HepG2 (cell line): Measurements from ENCODE around the gene ACSM5. TPM values are rescaled to one million over a fixed set of nuclear protein-coding genes. Genes with fewer than 3 reads are reported as not detected.

Source experiments
- ATAC-seq: fragments of 200-7000 bp; cut with Tn5 transposase; 3 replicates; pipeline ENCODE4 v1.9.1; 2020; ENCODE audit warnings: mild to moderate bottlenecking, moderate library complexity
- BruUV-seq: library from RNA; stranded (reverse); fragments of 400-500 nt; replicated peaks from 2 replicates; lab custom pipeline; 2021; lab: Mats Ljungman, UMichigan
- CTCF ChIA-PET: fragments of 300-600 bp; formaldehyde crosslinking; extraction: SDS; loops from one replicate; lab custom pipeline; 2021; ENCODE audit warnings: low total read pairs, inconsistent platforms, low intra/inter-chr PET ratio; lab: Yijun Ruan, JAX
- POLR2A ChIA-PET: fragments of 350-600 bp; sonication (Branson Sonifier 250); formaldehyde crosslinking; loops from one replicate; lab custom pipeline; 2020; ENCODE audit warnings: antibody characterized with exemption, inconsistent platforms; lab: Yijun Ruan, JAX
- DNase-seq: peaks from one replicate; pipeline ENCODE4 v3.0.0-alpha.2; 2015; ENCODE audit warnings: low spot score
- FAIRE-seq: peaks from 3 replicates; lab custom pipeline; 2011; peaks lifted over from hg19 to GRCh38; lab: Jason Lieb, UNC
- H2AFZ ChIP-seq: one replicate; pipeline ENCODE4 v1.6.1; 2011; ENCODE audit warnings: low read length, inconsistent platforms
- H3K27ac ChIP-seq: fragments of 300-600 bp; 3 replicates; pipeline ENCODE4 v1.8.0; 2011; ENCODE audit warnings: mixed run types, mild to moderate bottlenecking, mixed read lengths, low read length, inconsistent platforms; ENCODE audit not compliant: insufficient read depth; ENCODE audit errors: extremely low read length
- H3K27me3 ChIP-seq, 2 experiments: fragments of 200-600 bp in 1 of 2; 2 replicates in 1 of 2; 3 replicates in 1 of 2; pipeline versions ENCODE4 v1.6.0 to v1.8.0; 2011; ENCODE audit warnings: low read length in 2 of 2, mild to moderate bottlenecking in 2 of 2, moderate library complexity in 2 of 2, inconsistent platforms in 1 of 2; ENCODE audit not compliant: insufficient read depth in 2 of 2, control insufficient read depth in 1 of 2
- H3K36me3 ChIP-seq, 2 experiments: fragments of 200-600 bp in 1 of 2; replicated peaks in 1 of 2; 2 replicates in 1 of 2; 3 replicates in 1 of 2; pipeline versions ENCODE4 v1.5.1 to v1.8.0; 2011; ENCODE audit warnings: low read length in 2 of 2, inconsistent platforms in 1 of 2; ENCODE audit not compliant: insufficient read depth in 2 of 2, control insufficient read depth in 1 of 2
- H3K4me1 ChIP-seq: 2 replicates; pipeline ENCODE4 v1.5.1; 2012; ENCODE audit warnings: low read length, inconsistent platforms; ENCODE audit not compliant: insufficient read depth
- H3K4me2 ChIP-seq: 2 replicates; pipeline ENCODE4 v1.6.0; 2011; ENCODE audit warnings: low read depth, low read length, inconsistent platforms
- H3K4me3 ChIP-seq, 3 experiments: fragments of 200-600 bp in 1 of 3; sonication (generic), shearing (Covaris generic) in 1 of 3; replicated peaks in 1 of 3; 2 replicates each; pipeline ENCODE4 v1.5.1; 2011 to 2016; ENCODE audit warnings: low read length in 3 of 3, inconsistent platforms in 2 of 3, low read depth in 2 of 3, mild to moderate bottlenecking in 2 of 3, control low read depth in 1 of 3, mixed read lengths in 1 of 3; ENCODE audit not compliant: insufficient read depth in 1 of 3
- H3K79me2 ChIP-seq: one replicate; pipeline ENCODE4 v1.6.1; 2011; ENCODE audit warnings: low read length, inconsistent platforms; ENCODE audit not compliant: insufficient read depth
- H3K9ac ChIP-seq: 2 replicates; pipeline ENCODE4 v1.6.0; 2011; ENCODE audit warnings: mild to moderate bottlenecking, low read depth, low read length, inconsistent platforms; ENCODE audit not compliant: insufficient read depth
- H3K9me3 ChIP-seq: 2 replicates; pipeline ENCODE4 v1.5.1; 2012; ENCODE audit warnings: mild to moderate bottlenecking, low read length
- H4K20me1 ChIP-seq: 2 replicates; pipeline ENCODE4 v1.6.0; 2011; ENCODE audit warnings: inconsistent platforms, mild to moderate bottlenecking, low read length, moderate library complexity; ENCODE audit not compliant: insufficient read depth
- HCFC1 ChIP-seq: fragments of 150-350 bp; IDR thresholded peaks from 2 replicates; pipeline ENCODE4 v1.6.1; 2014; ENCODE audit warnings: low read depth, low read length
- HNRNPH1 ChIP-seq: fragments of 200-400 bp; formaldehyde crosslinking; optimal IDR thresholded peaks from 2 replicates; pipeline ENCODE3; 2017; ENCODE audit warnings: mild to moderate bottlenecking, low read depth, low read length
- NR2F6 ChIP-seq, 2 experiments: IDR thresholded peaks; 2 replicates each; pipeline ENCODE4 v1.6.1; 2016; ENCODE audit warnings: antibody characterized with exemption in 1 of 2, mild to moderate bottlenecking in 1 of 2
- PPARG ChIP-seq: conservative IDR thresholded peaks from 2 replicates; pipeline ENCODE4 v1.6.1; 2016; ENCODE audit warnings: missing biosample characterization, missing genetic modification reagents
- RBAK ChIP-seq: sonication (generic); formaldehyde crosslinking; IDR thresholded peaks from 2 replicates; pipeline ENCODE4 v1.5.1; 2020; ENCODE audit warnings: mild to moderate bottlenecking, missing genetic modification reagents
- TBX3 ChIP-seq: fragments of 450-650 bp; IDR thresholded peaks from 2 replicates; pipeline ENCODE4 v1.6.1; 2017; ENCODE audit warnings: antibody characterized with exemption, mild to moderate bottlenecking, inconsistent platforms, borderline replicate concordance
- ZBTB14 ChIP-seq: sonication (generic); formaldehyde crosslinking; IDR thresholded peaks from 2 replicates; pipeline ENCODE4 v1.4.0; 2020; ENCODE audit warnings: missing genetic modification reagents
- ZC3H4 ChIP-seq: sonication (generic); formaldehyde crosslinking; IDR thresholded peaks from 2 replicates; pipeline ENCODE4 v1.4.0; 2020; ENCODE audit warnings: missing genetic modification reagents, borderline replicate concordance
- ZFP36L1 ChIP-seq: sonication (generic); formaldehyde crosslinking; IDR thresholded peaks from 2 replicates; pipeline ENCODE4 v1.8.0; 2022; ENCODE audit warnings: mild to moderate bottlenecking, missing genetic modification reagents, moderate library complexity
- ZFP62 ChIP-seq: sonication (generic); formaldehyde crosslinking; IDR thresholded peaks from 2 replicates; pipeline ENCODE4 v1.4.0; 2020; ENCODE audit warnings: missing genetic modification reagents
- ZNF142 ChIP-seq: sonication (generic); formaldehyde crosslinking; IDR thresholded peaks from 2 replicates; pipeline ENCODE4 v1.4.0; 2020; ENCODE audit warnings: missing genetic modification reagents
- ZNF235 ChIP-seq: sonication (generic); formaldehyde crosslinking; IDR thresholded peaks from 2 replicates; pipeline ENCODE4 v1.8.1; 2023; ENCODE audit warnings: mild to moderate bottlenecking, missing genetic modification reagents, borderline replicate concordance
- ZNF30 ChIP-seq: sonication (generic); formaldehyde crosslinking; IDR thresholded peaks from 2 replicates; pipeline ENCODE4 v1.5.0; 2020; ENCODE audit warnings: mild to moderate bottlenecking, missing genetic modification reagents
- WGBS: methylation state at CpG from one replicate; pipeline ENCODE4 v1.1.6; 2017; ENCODE audit warnings: low lambda C conversion rate; 5-methylcytosine and 5-hydroxymethylcytosine counted together
- in situ Hi-C: cut with HindIII; loops from 2 replicates; pipeline ENCODE4 v1.10.0; 2017; ENCODE audit warnings: low pct_unique_long_range_greater_than_20kb; ENCODE audit not compliant: extremely low pct_ligation_motif_present
- intact Hi-C: fragments of 100-400 bp; cut with micrococcal nuclease; formaldehyde crosslinking; loops from one replicate; pipeline ENCODE4 v1.10.0; 2022; ENCODE audit not compliant: unreplicated experiment
- polyA plus RNA-seq, 8 experiments: library from polyadenylated mRNA; depleted of rRNA in 3 of 8; stranded (reverse) in 7 of 8; unstranded in 1 of 8; fragments of >200 nt; fragmentation: Illumina TruSeq in 4 of 8; extraction: Trizol in 4 of 8; gene quantifications; 2 replicates each; pipeline versions ENCODE4 v1.2.1 to v1.2.3, GENCODE V29; 2011 to 2016; ENCODE audit warnings: low read depth in 4 of 8, missing spikeins in 1 of 8, mixed read lengths in 1 of 8; ENCODE audit not compliant: insufficient read depth in 1 of 8
- total RNA-seq, 5 experiments: library from RNA; depleted of rRNA; stranded (reverse); fragments of >200 nt; fragmentation: Illumina TruSeq; extraction: Trizol; gene quantifications; 2 replicates each; pipeline ENCODE4 v1.2.3, GENCODE V29; 2016; ENCODE audit warnings: low read depth in 1 of 5
- TF ChIP-seq, protein P1 (sequence below): IDR thresholded peaks from 2 replicates; pipeline ENCODE4 v1.6.1; 2012; ENCODE audit warnings: low read length, improper control_type of control experiment
- TF ChIP-seq, protein P2 (sequence below): sonication (generic); IDR thresholded peaks from 2 replicates; pipeline ENCODE4 v1.6.1; 2016; ENCODE audit warnings: low read depth, borderline replicate concordance

The ACSM5 gene
- total and polyA plus RNA-seq, 2 of the 13 experiments (the other 11 are each of a cell fraction or from before 2014, with no cell fraction given), result 9.1 to 15.0 TPM

DNA sequence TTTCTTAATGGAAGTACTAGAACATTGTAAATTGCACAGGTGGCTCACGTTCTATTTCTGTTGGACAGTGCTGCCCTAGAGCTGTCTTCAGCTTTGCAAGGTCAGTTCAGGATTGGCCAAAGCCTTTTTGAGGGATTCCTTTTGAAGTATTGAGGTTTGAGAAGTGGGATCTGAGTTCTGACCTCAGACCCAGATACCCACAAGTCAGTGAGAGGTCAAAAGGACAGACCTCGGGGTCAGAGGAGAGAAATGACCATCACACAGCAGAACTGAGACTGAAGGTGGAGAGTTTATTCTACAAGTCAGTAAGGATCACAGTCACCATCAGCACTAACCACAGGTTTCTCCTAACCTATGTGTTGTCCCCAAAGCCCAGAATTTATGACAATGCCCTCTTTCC lies 1.7 kb downstream of the ACSM5 start:
- in situ Hi-C loops (no loop called here), intact Hi-C loops (no loop called here)
- 81% methylated on average over 2 of the region's 2 CpGs for WGBS
- Histone ChIP-seq H3K4me3 (no peak overlapping the region), H3K9me3 (no peaks in the 10 kb centered on the region), H3K27me3 (no peaks in the 10 kb centered on the region), H3K4me1 (peaks cover 44% of the 10 kb centered on the region), H2AFZ (no peak overlapping the region), H3K9ac (no peak overlapping the region), H3K4me2 (no peak overlapping the region), H3K36me3 (no peaks in the 10 kb centered on the region), H3K79me2 (no peaks in the 10 kb centered on the region), H3K27ac (no peak overlapping the region), H4K20me1 (no peaks in the 10 kb centered on the region)
- no peak for FAIRE-seq
- ATAC-seq, result no peak
- POLR2A ChIA-PET, result no interaction called here
- CTCF ChIA-PET, result no interaction called here
- no TSS peak for BruUV-seq
- DNase-seq, result no peak
- TF ChIP-seq HNRNPH1 (no peak), ZNF235 (CRISPR knock-in tag) (no peak), HCFC1 (no peak), ZNF142 (CRISPR knock-in tag) (no peak), TBX3 (no peak), ZBTB14 (no peak), NR2F6 (IDR thresholded peaks at IDR 0.05) (no peak), NR2F6 (CRISPR knock-in tag; IDR thresholded peaks at IDR 0.05) (0 out of 2 replicates have a peak, but pooled peaks have one; percentile 18), ZFP36L1 (CRISPR knock-in tag) (no peak), PPARG (CRISPR knock-in tag) (0 out of 2 replicates have a peak, but pooled peaks have one; percentile 44), ZNF30 (CRISPR knock-in tag) (no peak), ZC3H4 (CRISPR knock-in tag) (no peak), ZFP62 (CRISPR knock-in tag) (no peak), RBAK (no peak)
- TF ChIP-seq, protein P1, sequence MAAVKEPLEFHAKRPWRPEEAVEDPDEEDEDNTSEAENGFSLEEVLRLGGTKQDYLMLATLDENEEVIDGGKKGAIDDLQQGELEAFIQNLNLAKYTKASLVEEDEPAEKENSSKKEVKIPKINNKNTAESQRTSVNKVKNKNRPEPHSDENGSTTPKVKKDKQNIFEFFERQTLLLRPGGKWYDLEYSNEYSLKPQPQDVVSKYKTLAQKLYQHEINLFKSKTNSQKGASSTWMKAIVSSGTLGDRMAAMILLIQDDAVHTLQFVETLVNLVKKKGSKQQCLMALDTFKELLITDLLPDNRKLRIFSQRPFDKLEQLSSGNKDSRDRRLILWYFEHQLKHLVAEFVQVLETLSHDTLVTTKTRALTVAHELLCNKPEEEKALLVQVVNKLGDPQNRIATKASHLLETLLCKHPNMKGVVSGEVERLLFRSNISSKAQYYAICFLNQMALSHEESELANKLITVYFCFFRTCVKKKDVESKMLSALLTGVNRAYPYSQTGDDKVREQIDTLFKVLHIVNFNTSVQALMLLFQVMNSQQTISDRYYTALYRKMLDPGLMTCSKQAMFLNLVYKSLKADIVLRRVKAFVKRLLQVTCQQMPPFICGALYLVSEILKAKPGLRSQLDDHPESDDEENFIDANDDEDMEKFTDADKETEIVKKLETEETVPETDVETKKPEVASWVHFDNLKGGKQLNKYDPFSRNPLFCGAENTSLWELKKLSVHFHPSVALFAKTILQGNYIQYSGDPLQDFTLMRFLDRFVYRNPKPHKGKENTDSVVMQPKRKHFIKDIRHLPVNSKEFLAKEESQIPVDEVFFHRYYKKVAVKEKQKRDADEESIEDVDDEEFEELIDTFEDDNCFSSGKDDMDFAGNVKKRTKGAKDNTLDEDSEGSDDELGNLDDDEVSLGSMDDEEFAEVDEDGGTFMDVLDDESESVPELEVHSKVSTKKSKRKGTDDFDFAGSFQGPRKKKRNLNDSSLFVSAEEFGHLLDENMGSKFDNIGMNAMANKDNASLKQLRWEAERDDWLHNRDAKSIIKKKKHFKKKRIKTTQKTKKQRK, result no peak
- TF ChIP-seq, protein P2, sequence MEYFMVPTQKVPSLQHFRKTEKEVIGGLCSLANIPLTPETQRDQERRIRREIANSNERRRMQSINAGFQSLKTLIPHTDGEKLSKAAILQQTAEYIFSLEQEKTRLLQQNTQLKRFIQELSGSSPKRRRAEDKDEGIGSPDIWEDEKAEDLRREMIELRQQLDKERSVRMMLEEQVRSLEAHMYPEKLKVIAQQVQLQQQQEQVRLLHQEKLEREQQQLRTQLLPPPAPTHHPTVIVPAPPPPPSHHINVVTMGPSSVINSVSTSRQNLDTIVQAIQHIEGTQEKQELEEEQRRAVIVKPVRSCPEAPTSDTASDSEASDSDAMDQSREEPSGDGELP, result no peak
